Neural cell (in vitro differentiated cells): ENCODE results near the gene SARS1. TPM values are rescaled to one million over a fixed set of nuclear protein-coding genes. Genes with fewer than 3 reads are reported as not detected.

Experiments
- H2AFZ ChIP-seq: fragments of 200-600, 300-800 bp; sonication (generic), shearing (Covaris generic); 2 replicates; pipeline ENCODE4 v1.6.0; 2014; ENCODE audit warnings: low read depth, mild to moderate bottlenecking, antibody characterized with exemption, low read length, moderate library complexity
- H3F3A ChIP-seq: fragments of 200-600 bp; shearing (Covaris generic); 2 replicates; pipeline ENCODE4 v1.6.1; 2016; ENCODE audit warnings: mild to moderate bottlenecking, moderate library complexity, mixed read lengths, antibody characterized with exemption, low read length; ENCODE audit not compliant: insufficient read depth, poor library complexity, severe bottlenecking
- H3K27ac ChIP-seq: fragments of 200-600, 300-800 bp; sonication (generic), shearing (Covaris generic); 2 replicates; pipeline ENCODE4 v1.5.1; 2014; ENCODE audit warnings: mild to moderate bottlenecking, low read length, moderate library complexity
- H3K27me3 ChIP-seq: fragments of 300-800, 200-600 bp; sonication (generic), shearing (Covaris generic); 2 replicates; pipeline ENCODE4 v1.6.0; 2014; ENCODE audit warnings: mild to moderate bottlenecking, low read depth, low read length, moderate library complexity; ENCODE audit not compliant: insufficient read depth
- H3K36me3 ChIP-seq: fragments of 300-800, 200-600 bp; sonication (generic), shearing (Covaris generic); 2 replicates; pipeline ENCODE4 v1.5.1; 2014; ENCODE audit warnings: mild to moderate bottlenecking, antibody characterized with exemption, low read length, moderate library complexity; ENCODE audit not compliant: insufficient read depth
- H3K4me2 ChIP-seq: fragments of 300-800, 200-600 bp; sonication (generic), shearing (Covaris generic); 2 replicates; pipeline ENCODE4 v1.6.0; 2014; ENCODE audit warnings: mild to moderate bottlenecking, low read length
- H3K4me3 ChIP-seq: fragments of 300-800, 200-600 bp; sonication (generic), shearing (Covaris generic); 2 replicates; pipeline ENCODE4 v1.5.1; 2014; ENCODE audit warnings: mild to moderate bottlenecking, low read length, moderate library complexity
- H3K79me2 ChIP-seq: fragments of 200-600 bp; shearing (Covaris generic); replicated peaks from 2 replicates; pipeline ENCODE4 v1.6.0; 2014; ENCODE audit warnings: mild to moderate bottlenecking, low read length, moderate library complexity; ENCODE audit not compliant: insufficient read depth
- H3K9ac ChIP-seq: fragments of 300-800, 200-600 bp; sonication (generic), shearing (Covaris generic); 2 replicates; pipeline ENCODE4 v1.6.1; 2016; ENCODE audit warnings: mild to moderate bottlenecking, low read length, mixed read lengths
- H3K9me2 ChIP-seq: fragments of 200-600 bp; shearing (Covaris generic); 2 replicates; pipeline ENCODE4 v1.6.1; 2016; ENCODE audit warnings: mild to moderate bottlenecking, low read length, mixed read lengths; ENCODE audit not compliant: insufficient read depth
- H3K9me3 ChIP-seq: fragments of 200-600, 300-800 bp; sonication (generic), shearing (Covaris generic); 2 replicates; pipeline ENCODE4 v1.6.1; 2016; ENCODE audit warnings: mild to moderate bottlenecking, mixed run types, low read length, moderate library complexity, mixed read lengths
- H4K20me1 ChIP-seq: fragments of 200-600 bp; shearing (Covaris generic); 2 replicates; pipeline ENCODE4 v1.6.1; 2016; ENCODE audit warnings: mild to moderate bottlenecking, mixed run types; ENCODE audit not compliant: insufficient read depth
- CTCF ChIP-seq: fragments of 450-650 bp; IDR thresholded peaks from 2 replicates; pipeline ENCODE4 v1.5.1; 2014; ENCODE audit warnings: antibody characterized with exemption, mild to moderate bottlenecking, moderate library complexity; ENCODE audit not compliant: poor library complexity, severe bottlenecking
- EP300 ChIP-seq: fragments of 450-650 bp; conservative IDR thresholded peaks from 2 replicates; pipeline ENCODE4 v1.6.1; 2014; ENCODE audit warnings: antibody characterized with exemption, mild to moderate bottlenecking, moderate library complexity; ENCODE audit not compliant: poor library complexity, severe bottlenecking
- EZH2 ChIP-seq: fragments of 200-600, 300-800 bp; shearing (Covaris generic), sonication (generic); IDR thresholded peaks from 2 replicates; pipeline ENCODE4 v1.6.1; 2014; ENCODE audit warnings: antibody characterized with exemption, low read length, borderline replicate concordance, mild to moderate bottlenecking; ENCODE audit not compliant: insufficient read depth, poor library complexity, severe bottlenecking
- MXI1 ChIP-seq: fragments of 450-650 bp; conservative IDR thresholded peaks from 2 replicates; pipeline ENCODE4 v1.6.1; 2014; ENCODE audit warnings: antibody characterized with exemption, mild to moderate bottlenecking; ENCODE audit not compliant: poor library complexity, severe bottlenecking
- POLR2AphosphoS5 ChIP-seq: IDR thresholded peaks from 2 replicates; pipeline ENCODE4 v1.6.1; 2012
- RAD21 ChIP-seq: fragments of 450-650 bp; conservative IDR thresholded peaks from 2 replicates; pipeline ENCODE4 v1.6.1; 2014; ENCODE audit warnings: antibody characterized with exemption, mild to moderate bottlenecking, moderate library complexity
- REST ChIP-seq: IDR thresholded peaks from 2 replicates; pipeline ENCODE4 v1.6.1; 2012; ENCODE audit warnings: borderline replicate concordance
- SMC3 ChIP-seq: fragments of 450-650 bp; conservative IDR thresholded peaks from 2 replicates; pipeline ENCODE4 v1.6.1; 2014; ENCODE audit warnings: antibody characterized with exemption, mild to moderate bottlenecking, moderate library complexity; ENCODE audit not compliant: poor library complexity
- TAF1 ChIP-seq: IDR thresholded peaks from 2 replicates; pipeline ENCODE4 v1.6.1; 2012; ENCODE audit warnings: low read depth
- polyA plus RNA-seq: library from polyadenylated mRNA; depleted of rRNA; stranded (reverse); fragments of >200 nt; gene quantifications from 2 replicates; pipeline ENCODE4 v1.2.3, GENCODE V29; 2014

The SARS1 gene
- polyA plus RNA-seq, 1 donor from 2014 or later = 281 TPM

DNA sequence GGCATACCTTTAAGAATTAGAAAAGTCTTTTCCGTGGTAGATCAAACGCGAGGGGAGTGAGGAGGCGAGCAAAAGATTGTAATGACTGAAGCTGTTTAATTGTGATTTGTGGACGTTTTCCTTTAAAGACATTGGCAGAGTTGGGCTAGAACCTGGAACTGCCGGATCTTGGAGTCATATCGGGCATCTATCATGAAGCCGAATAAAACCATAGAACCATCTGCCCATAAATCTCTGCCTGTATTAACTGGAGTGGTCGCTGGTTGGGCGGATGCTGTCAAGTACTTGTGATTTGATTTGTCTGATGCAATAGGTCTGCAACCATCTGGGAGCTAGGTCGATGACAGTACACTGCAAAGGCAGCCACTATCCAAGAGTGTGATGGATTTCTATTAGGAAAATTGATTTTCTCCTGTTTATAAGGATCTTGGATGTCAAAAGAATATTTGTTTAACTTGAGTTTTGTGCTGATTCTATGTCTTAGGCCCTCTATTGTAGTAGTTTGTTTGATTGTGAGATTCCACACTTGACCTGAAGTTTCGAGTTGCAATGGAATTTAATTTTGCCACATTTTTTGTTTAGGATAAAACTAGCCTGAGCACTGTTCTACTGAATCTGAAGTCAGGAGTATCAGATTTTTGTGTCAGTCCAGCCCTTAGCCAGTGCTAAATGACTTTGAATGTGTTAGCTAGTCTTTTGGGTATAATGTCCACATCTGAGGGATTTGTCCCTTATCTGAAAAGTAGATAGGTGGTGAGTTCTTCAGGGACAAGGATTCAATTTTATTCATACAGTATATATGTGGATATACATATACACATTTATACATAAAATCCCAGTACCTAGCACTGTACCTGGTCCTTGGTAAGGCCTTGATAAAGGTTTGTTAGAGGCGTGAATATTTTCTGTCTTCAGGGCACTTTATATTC is 1.2 kb downstream of the SARS1 start:
- peak overlapping the region; percentile 97 for H3K27ac ChIP-seq

GRCh38 chr1:109216662-109217061 is 2.9 kb downstream of the SARS1 start:
- no peaks in the 10 kb centered on the region for H3K27me3 ChIP-seq
- H3K4me3 ChIP-seq = peak overlapping the region; percentile 94
- no peak overlapping the region for H3K27ac ChIP-seq
- H3F3A ChIP-seq = no peaks in the 10 kb centered on the region
- H3K36me3 ChIP-seq = no peaks in the 10 kb centered on the region
- TF ChIP-seq CTCF = no peak
- TF ChIP-seq TAF1 = no peak
- TF ChIP-seq RAD21 = no peak
- no peak for TF ChIP-seq EP300
- no peak for TF ChIP-seq REST
- TF ChIP-seq SMC3 = no peak
- no peak for TF ChIP-seq MXI1
- no peak for TF ChIP-seq POLR2AphosphoS5
- no peak for TF ChIP-seq EZH2
- H4K20me1 ChIP-seq = no peaks in the 10 kb centered on the region
- no peaks in the 10 kb centered on the region for H3K9me2 ChIP-seq
- H2AFZ ChIP-seq = no peak overlapping the region
- H3K79me2 ChIP-seq = peaks cover 53% of the 10 kb centered on the region
- no peak overlapping the region for H3K9ac ChIP-seq
- no peaks in the 10 kb centered on the region for H3K9me3 ChIP-seq
- H3K4me2 ChIP-seq = peak overlapping the region; percentile 2

More for the DNA sequence above, 1.2 kb downstream of the SARS1 start:
- Histone ChIP-seq H3K27me3 (no peaks in the 10 kb centered on the region), H4K20me1 (no peaks in the 10 kb centered on the region), H3K4me3 (peak overlapping the region; percentile 94), H3F3A (no peaks in the 10 kb centered on the region), H2AFZ (peak overlapping the region; percentile 85), H3K36me3 (no peaks in the 10 kb centered on the region), H3K9me2 (no peaks in the 10 kb centered on the region), H3K9ac (peak overlapping the region; percentile 98), H3K4me2 (peak overlapping the region; percentile 93), H3K9me3 (no peaks in the 10 kb centered on the region), H3K79me2 (peaks cover 42% of the 10 kb centered on the region)
- TF ChIP-seq POLR2AphosphoS5 (peak; percentile 36), REST (no peak), EP300 (no peak)
